Germinal center (tissue), 1 donor: Measurements from ENCODE around the gene LRCH4.
"Not testable (repeated sequence)": the region's sequence is repeated elsewhere in the genome, so short reads cannot be mapped to it uniquely, and the experiment has no call there.

Experiments
- DNase-seq: peaks from one replicate; pipeline ENCODE4 v3.0.0; 2012; ENCODE audit warnings: mixed read lengths, low spot score

Gene LRCH4

GRCh38 chr7:100567751-100568175 is 18.2 kb downstream of the LRCH4 start:
- DNase-seq, result no peak

GRCh38 chr7:100567031-100567730 is 18.7 kb downstream of the LRCH4 start:
- no peak for DNase-seq

- no peak for DNase-seq
Measured at GRCh38 chr7:100566018-100566531, 19.9 kb downstream of the LRCH4 start.

GRCh38 chr7:100565133-100565571 is 20.8 kb downstream of the LRCH4 start:
- DNase-seq, result no peak

GRCh38 chr7:100564405-100564804 is 21.5 kb downstream of the LRCH4 start:
- not testable (repeated sequence) for DNase-seq

GRCh38 chr7:100563809-100564400 is 22.0 kb downstream of the LRCH4 start:
- peak; percentile 84 for DNase-seq

- no peak for DNase-seq
Measured at GRCh38 chr7:100563100-100563564, 22.8 kb downstream of the LRCH4 start.

- no peak for DNase-seq
Measured at GRCh38 chr7:100562195-100563099, 23.5 kb downstream of the LRCH4 start.

GRCh38 chr7:100561491-100562194 is 24.3 kb downstream of the LRCH4 start:
- DNase-seq, result no peak

- DNase-seq, result no peak
Measured at GRCh38 chr7:100559127-100559526, 26.8 kb downstream of the LRCH4 start.

GRCh38 chr7:100556541-100556940 is 29.4 kb downstream of the LRCH4 start:
- no peak for DNase-seq

GRCh38 chr7:100555701-100556100 is 30.2 kb downstream of the LRCH4 start:
- no peak for DNase-seq

- DNase-seq, result no peak
Measured at GRCh38 chr7:100553032-100553431, 32.9 kb downstream of the LRCH4 start.

GRCh38 chr7:100552532-100552931 is 33.4 kb downstream of the LRCH4 start:
- DNase-seq, result no peak

GRCh38 chr7:100548446-100548845 is 37.5 kb downstream of the LRCH4 start:
- DNase-seq, result not testable (repeated sequence)

- DNase-seq, result no peak
Measured at GRCh38 chr7:100547872-100548271, 38.1 kb downstream of the LRCH4 start.

- no peak for DNase-seq
Measured at GRCh38 chr7:100546926-100547800, 38.8 kb downstream of the LRCH4 start.

- no peak for DNase-seq
Measured at GRCh38 chr7:100546129-100546925, 39.6 kb downstream of the LRCH4 start.

GRCh38 chr7:100545360-100546128 is 40.4 kb downstream of the LRCH4 start:
- no peak for DNase-seq
